ENCODE data around the gene RHPN2. TPM values are rescaled to one million over a fixed set of nuclear protein-coding genes. Genes with fewer than 3 reads are reported as not detected.

The RHPN2 gene
- total and polyA plus RNA-seq, 2 of the 13 experiments (the other 11 are each of a cell fraction or from before 2014, with no cell fraction given), result 20.3 to 48.0 TPM

DNA sequence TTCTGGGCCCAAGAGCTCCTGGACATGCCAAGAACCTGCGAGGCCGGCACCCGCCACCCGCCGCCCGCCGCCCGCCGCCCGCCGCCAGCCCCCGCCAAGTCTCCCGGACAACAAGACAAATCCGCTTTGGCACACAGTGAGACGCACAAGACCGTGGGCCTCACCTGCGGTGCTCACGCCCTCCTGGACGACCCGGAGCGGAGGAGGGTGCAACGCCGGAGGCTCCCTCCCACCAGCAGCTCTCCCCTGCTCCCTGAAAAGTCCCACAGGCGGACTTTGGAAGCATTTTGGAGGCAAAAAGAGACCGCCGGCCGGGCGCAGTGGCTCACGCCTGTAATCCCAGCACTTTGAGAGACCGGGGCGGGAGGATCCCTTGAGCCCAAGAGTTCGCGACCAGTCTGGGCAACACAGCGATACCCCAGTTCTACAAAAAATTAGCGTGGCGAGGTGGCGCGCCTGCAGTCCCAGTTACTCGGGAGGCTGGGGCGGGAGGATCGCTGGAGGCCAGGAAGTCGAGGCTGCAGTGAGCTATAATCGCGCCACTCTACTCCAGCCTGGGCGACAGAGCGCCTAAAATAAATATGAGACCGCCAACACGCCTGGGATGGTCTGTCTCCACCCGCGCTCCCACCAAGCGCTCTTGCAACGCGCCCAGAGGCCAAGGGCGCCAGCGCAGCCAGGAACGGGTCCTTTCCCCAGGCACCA is 783 bp downstream of the RHPN2 start (continued):
- TF ChIP-seq, protein P1, sequence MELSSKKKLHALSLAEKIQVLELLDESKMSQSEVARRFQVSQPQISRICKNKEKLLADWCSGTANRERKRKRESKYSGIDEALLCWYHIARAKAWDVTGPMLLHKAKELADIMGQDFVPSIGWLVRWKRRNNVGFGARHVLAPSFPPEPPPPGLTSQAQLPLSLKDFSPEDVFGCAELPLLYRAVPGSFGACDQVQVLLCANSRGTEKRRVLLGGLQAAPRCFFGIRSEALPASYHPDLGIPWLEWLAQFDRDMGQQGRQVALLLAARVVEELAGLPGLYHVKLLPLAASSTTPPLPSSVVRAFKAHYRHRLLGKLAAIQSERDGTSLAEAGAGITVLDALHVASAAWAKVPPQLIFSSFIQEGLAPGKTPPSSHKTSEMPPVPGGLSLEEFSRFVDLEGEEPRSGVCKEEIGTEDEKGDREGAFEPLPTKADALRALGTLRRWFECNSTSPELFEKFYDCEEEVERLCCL (CRISPR knock-in tag; IDR thresholded peaks at IDR 0.05; ENCODE audit: borderline replicate concordance), result no peak
- TF ChIP-seq, protein P2, sequence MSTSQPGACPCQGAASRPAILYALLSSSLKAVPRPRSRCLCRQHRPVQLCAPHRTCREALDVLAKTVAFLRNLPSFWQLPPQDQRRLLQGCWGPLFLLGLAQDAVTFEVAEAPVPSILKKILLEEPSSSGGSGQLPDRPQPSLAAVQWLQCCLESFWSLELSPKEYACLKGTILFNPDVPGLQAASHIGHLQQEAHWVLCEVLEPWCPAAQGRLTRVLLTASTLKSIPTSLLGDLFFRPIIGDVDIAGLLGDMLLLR (CRISPR knock-in tag; IDR thresholded peaks at IDR 0.05), result 0 out of 2 replicates have a peak, but pooled peaks have one; percentile 57
- TF ChIP-seq, protein P3, sequence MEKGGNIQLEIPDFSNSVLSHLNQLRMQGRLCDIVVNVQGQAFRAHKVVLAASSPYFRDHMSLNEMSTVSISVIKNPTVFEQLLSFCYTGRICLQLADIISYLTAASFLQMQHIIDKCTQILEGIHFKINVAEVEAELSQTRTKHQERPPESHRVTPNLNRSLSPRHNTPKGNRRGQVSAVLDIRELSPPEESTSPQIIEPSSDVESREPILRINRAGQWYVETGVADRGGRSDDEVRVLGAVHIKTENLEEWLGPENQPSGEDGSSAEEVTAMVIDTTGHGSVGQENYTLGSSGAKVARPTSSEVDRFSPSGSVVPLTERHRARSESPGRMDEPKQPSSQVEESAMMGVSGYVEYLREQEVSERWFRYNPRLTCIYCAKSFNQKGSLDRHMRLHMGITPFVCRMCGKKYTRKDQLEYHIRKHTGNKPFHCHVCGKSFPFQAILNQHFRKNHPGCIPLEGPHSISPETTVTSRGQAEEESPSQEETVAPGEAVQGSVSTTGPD (CRISPR knock-in tag; IDR thresholded peaks at IDR 0.05), result no peak
- TF ChIP-seq ZFP90 (CRISPR knock-in tag; IDR thresholded peaks at IDR 0.05; ENCODE audit: borderline replicate concordance), result no peak
- TF ChIP-seq FOXJ3 (CRISPR knock-in tag; IDR thresholded peaks at IDR 0.05; ENCODE audit: borderline replicate concordance), result no peak
- no peak for TF ChIP-seq ZNF839 (CRISPR knock-in tag; IDR thresholded peaks at IDR 0.05; ENCODE audit: borderline replicate concordance)
- no peak for TF ChIP-seq JUND (CRISPR knock-in tag; IDR thresholded peaks at IDR 0.05)
- TF ChIP-seq KLF9 (CRISPR knock-in tag; IDR thresholded peaks at IDR 0.05; ENCODE audit: low read depth), result no peak
- no peak for TF ChIP-seq ATAD3A (CRISPR knock-in tag; IDR thresholded peaks at IDR 0.05)
- TF ChIP-seq, protein P4, sequence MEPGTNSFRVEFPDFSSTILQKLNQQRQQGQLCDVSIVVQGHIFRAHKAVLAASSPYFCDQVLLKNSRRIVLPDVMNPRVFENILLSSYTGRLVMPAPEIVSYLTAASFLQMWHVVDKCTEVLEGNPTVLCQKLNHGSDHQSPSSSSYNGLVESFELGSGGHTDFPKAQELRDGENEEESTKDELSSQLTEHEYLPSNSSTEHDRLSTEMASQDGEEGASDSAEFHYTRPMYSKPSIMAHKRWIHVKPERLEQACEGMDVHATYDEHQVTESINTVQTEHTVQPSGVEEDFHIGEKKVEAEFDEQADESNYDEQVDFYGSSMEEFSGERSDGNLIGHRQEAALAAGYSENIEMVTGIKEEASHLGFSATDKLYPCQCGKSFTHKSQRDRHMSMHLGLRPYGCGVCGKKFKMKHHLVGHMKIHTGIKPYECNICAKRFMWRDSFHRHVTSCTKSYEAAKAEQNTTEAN (CRISPR knock-in tag; conservative IDR thresholded peaks at IDR 0.05), result no peak
- TF ChIP-seq, protein P5, sequence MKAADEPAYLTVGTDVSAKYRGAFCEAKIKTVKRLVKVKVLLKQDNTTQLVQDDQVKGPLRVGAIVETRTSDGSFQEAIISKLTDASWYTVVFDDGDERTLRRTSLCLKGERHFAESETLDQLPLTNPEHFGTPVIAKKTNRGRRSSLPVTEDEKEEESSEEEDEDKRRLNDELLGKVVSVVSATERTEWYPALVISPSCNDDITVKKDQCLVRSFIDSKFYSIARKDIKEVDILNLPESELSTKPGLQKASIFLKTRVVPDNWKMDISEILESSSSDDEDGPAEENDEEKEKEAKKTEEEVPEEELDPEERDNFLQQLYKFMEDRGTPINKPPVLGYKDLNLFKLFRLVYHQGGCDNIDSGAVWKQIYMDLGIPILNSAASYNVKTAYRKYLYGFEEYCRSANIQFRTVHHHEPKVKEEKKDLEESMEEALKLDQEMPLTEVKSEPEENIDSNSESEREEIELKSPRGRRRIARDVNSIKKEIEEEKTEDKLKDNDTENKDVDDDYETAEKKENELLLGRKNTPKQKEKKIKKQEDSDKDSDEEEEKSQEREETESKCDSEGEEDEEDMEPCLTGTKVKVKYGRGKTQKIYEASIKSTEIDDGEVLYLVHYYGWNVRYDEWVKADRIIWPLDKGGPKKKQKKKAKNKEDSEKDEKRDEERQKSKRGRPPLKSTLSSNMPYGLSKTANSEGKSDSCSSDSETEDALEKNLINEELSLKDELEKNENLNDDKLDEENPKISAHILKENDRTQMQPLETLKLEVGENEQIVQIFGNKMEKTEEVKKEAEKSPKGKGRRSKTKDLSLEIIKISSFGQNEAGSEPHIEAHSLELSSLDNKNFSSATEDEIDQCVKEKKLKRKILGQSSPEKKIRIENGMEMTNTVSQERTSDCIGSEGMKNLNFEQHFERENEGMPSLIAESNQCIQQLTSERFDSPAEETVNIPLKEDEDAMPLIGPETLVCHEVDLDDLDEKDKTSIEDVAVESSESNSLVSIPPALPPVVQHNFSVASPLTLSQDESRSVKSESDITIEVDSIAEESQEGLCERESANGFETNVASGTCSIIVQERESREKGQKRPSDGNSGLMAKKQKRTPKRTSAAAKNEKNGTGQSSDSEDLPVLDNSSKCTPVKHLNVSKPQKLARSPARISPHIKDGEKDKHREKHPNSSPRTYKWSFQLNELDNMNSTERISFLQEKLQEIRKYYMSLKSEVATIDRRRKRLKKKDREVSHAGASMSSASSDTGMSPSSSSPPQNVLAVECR (CRISPR knock-in tag; IDR thresholded peaks at IDR 0.05; ENCODE audit: borderline replicate concordance), result no peak; the same call in 1 of the 2 replicates
- no peak for TF ChIP-seq SUZ12 (IDR thresholded peaks at IDR 0.05; ENCODE audit: low read depth, low read length)
- TF ChIP-seq ZNF224 (CRISPR knock-in tag; IDR thresholded peaks at IDR 0.05), result no peak
- no peak for TF ChIP-seq ZFP1 (CRISPR knock-in tag; IDR thresholded peaks at IDR 0.05)
- TF ChIP-seq ZNF615 (CRISPR knock-in tag; IDR thresholded peaks at IDR 0.05; ENCODE audit: borderline replicate concordance), result no peak
- TF ChIP-seq EED (CRISPR knock-in tag; IDR thresholded peaks at IDR 0.05), result no peak
- TF ChIP-seq NFIB (CRISPR knock-in tag; IDR thresholded peaks at IDR 0.05; ENCODE audit: borderline replicate concordance), result no peak
- TF ChIP-seq, protein P6, sequence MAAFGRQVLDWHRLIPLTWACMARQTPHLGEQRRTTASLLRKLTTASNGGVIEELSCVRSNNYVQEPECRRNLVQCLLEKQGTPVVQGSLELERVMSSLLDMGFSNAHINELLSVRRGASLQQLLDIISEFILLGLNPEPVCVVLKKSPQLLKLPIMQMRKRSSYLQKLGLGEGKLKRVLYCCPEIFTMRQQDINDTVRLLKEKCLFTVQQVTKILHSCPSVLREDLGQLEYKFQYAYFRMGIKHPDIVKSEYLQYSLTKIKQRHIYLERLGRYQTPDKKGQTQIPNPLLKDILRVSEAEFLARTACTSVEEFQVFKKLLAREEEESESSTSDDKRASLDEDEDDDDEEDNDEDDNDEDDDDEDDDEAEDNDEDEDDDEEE (CRISPR knock-in tag; IDR thresholded peaks at IDR 0.05), result no peak
- TF ChIP-seq KDM5A (IDR thresholded peaks at IDR 0.05; ENCODE audit: borderline replicate concordance, low read length), result 0 out of 2 replicates have a peak, but pooled peaks have one; percentile 28
- TF ChIP-seq ARID2 (CRISPR knock-in tag; IDR thresholded peaks at IDR 0.05; ENCODE audit: borderline replicate concordance), result no peak

Measured in HepG2 (cell line).